ENCODE data around the gene RSPRY1.

- TF ChIP-seq CTCF (IDR thresholded peaks at IDR 0.05) (no peak), POLR2AphosphoS5 (IDR thresholded peaks at IDR 0.05) (no peak), EP300 (IDR thresholded peaks at IDR 0.05) (no peak), POLR2A (IDR thresholded peaks at IDR 0.05) (no peak)
Measured at GRCh38 chr16:57146040-57146647, 40.0 kb upstream of the RSPRY1 start.

Measured in gastroesophageal sphincter (tissue), 3 donors.